ENCODE measurements around the gene B4GALT3. TPM values are rescaled to one million over a fixed set of nuclear protein-coding genes. Genes with fewer than 3 reads are reported as not detected.

The B4GALT3 gene
- total and polyA plus RNA-seq, 5 donors from 2014 or later: 68.1 to 104 (median 82.8) TPM

DNA sequence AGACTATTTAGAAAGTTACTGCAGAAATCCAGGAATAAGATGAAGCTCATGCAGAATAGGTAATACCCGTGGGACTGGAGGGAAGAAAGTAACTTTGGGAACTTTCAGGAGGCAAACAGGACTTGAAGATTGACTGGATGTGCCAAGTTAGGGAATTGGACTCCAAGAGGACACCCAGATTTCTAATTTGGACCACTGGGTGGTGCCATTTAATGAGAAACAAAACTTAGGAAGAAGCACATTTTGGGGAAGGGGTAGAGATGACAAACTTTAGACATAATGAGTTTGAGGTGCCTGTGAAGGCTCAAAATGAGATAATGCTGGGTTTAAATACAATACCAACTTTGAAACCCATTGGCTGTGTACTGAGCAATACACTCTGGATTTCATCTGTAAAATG, 3.3 kb upstream of the B4GALT3 start:
- ATAC-seq (ENCODE audit: low read depth in 2 of 2): no peak
- peak overlapping the region; percentile 85 to 99 (median 95) for H3K27ac Mint-ChIP-seq
- H3K27me3 ChIP-seq (ENCODE audit: control insufficient read depth, insufficient read depth, low read length): no peaks in the 10 kb centered on the region
- DNase-seq: peak in 1 of 3 donors; percentile 57
- peaks cover 2% of the 10 kb centered on the region for H3K36me3 Mint-ChIP-seq
- H3K36me3 ChIP-seq (ENCODE audit: control insufficient read depth, insufficient read depth, low read length): peaks cover 4% of the 10 kb centered on the region
- peaks cover 11 to 86% (median 62%) of the 10 kb centered on the region in 4 donors for H3K4me1 Mint-ChIP-seq
- H3K4me3 ChIP-seq (ENCODE audit: low read depth, low read length): peak overlapping the region; percentile 32
- peak overlapping the region; percentile 23 to 70 (median 54) for H3K4me3 Mint-ChIP-seq
- H3K27me3 Mint-ChIP-seq: peaks cover 6% of the 10 kb centered on the region
- peaks cover 80% of the 10 kb centered on the region for H3K4me1 ChIP-seq (ENCODE audit: control insufficient read depth, insufficient read depth, low read length, poor library complexity, severe bottlenecking)
- peaks cover 0 to 3% (median 0%) of the 10 kb centered on the region in 7 donors for H3K9me3 Mint-ChIP-seq
- H3K27ac ChIP-seq (ENCODE audit: insufficient read depth, low read length, poor library complexity, severe bottlenecking): peak overlapping the region; percentile 80
- no peaks in the 10 kb centered on the region for H3K9me3 ChIP-seq (ENCODE audit: control insufficient read depth in 2 of 2, low read length in 2 of 2)

DNA sequence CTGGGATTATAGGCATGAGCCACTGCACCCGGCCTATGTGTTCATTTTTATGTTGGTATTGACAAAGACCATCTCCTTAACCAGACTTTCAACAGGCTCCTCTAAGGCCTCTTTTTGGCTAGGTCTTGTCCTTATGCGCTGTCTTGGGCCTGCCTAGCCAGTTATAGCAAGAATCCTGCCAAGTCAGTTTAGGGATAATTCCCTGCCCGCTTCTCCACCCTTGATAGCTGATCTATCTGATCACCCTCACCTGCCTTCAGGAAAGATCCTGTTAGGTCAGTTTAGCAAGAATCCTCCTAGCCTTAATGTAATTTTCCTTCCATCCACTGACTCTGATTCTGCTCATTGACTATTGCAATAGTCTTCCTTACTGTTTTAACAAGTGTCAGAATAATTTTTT, 2.4 kb upstream of the B4GALT3 start:
- DNase-seq: no peak
- Histone ChIP-seq H3K27me3 (ENCODE audit: control insufficient read depth, insufficient read depth, low read length) (no peaks in the 10 kb centered on the region), H3K36me3 (ENCODE audit: control insufficient read depth, insufficient read depth, low read length) (peaks cover 13% of the 10 kb centered on the region), H3K27ac (ENCODE audit: insufficient read depth, low read length, poor library complexity, severe bottlenecking) (no peak overlapping the region), H3K9me3 (ENCODE audit: control insufficient read depth in 2 of 2, low read length in 2 of 2) (no peaks in the 10 kb centered on the region), H3K4me1 (ENCODE audit: control insufficient read depth, insufficient read depth, low read length, poor library complexity, severe bottlenecking) (peaks cover 83% of the 10 kb centered on the region), H3K4me3 (ENCODE audit: low read depth, low read length) (no peak overlapping the region)
- H3K4me1 Mint-ChIP-seq: peaks cover 6 to 87% (median 64%) of the 10 kb centered on the region in 4 donors
- H3K27ac Mint-ChIP-seq: peak overlapping the region in 2 of 3 donors; percentile 78 to 91
- H3K9me3 Mint-ChIP-seq: peaks cover 0 to 3% (median 0%) of the 10 kb centered on the region in 7 donors
- H3K4me3 Mint-ChIP-seq: peak overlapping the region; percentile 22 to 68 (median 52)
- H3K36me3 Mint-ChIP-seq: peaks cover 8% of the 10 kb centered on the region
- no peak for ATAC-seq (ENCODE audit: low read depth in 2 of 2)
- H3K27me3 Mint-ChIP-seq: peaks cover 6% of the 10 kb centered on the region

DNA sequence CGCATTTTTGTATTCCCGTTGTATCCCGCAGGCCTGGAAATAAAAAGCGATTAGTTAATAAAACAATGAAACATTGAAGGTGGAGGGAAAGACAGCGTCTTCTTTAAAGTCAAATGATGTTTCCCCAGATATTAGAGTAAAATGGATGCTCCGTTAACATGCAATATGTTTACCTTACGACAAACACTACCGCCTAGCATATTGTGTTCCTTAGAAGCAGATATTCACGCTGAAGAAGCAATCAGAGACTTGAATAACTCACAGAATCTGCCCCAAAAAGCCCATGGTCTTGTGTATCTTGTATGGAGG, 583 bp upstream of the B4GALT3 start:
- no peak for ATAC-seq (ENCODE audit: low read depth in 2 of 2)
- peaks cover 6 to 88% (median 61%) of the 10 kb centered on the region in 4 donors for H3K4me1 Mint-ChIP-seq

DNA sequence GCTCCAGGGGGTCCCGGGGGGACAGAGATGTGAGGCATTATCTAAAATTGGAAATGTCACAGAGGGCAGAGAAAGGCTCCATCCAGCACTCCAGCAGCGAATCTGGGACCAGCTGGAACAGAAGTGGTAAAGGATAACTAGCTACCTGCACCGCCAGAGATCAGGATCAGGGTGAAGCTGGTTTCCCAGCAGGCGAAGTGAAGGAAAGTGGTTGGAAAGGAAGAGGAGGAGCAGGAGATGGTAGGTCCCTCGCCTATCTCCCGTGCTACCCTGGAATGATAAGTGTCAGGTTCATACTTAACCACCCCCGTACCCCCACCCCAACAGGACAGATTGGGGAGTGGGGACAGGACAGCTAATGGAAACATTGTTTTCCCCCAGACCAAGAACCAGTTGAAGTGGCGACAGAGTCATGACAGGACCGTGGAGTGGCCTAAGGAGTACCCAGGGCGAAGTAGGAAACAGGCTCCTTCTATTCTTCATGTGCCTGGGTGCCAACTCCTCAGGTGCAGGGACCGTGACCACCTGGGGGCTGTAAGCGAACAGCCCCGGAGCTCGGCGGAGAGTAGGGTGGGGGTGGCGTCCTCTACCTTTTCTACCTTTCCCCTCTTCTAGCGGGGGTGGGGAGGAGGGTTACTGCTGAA, 717 bp downstream of the B4GALT3 start:
- ATAC-seq (ENCODE audit: low read depth in 2 of 2) (no peak), DNase-seq (no peak)
- peak overlapping the region; percentile 90 for H3K4me3 ChIP-seq (ENCODE audit: low read depth, low read length)
- H3K27ac ChIP-seq (ENCODE audit: insufficient read depth, low read length, poor library complexity, severe bottlenecking): peak overlapping the region; percentile 82
- H3K27me3 ChIP-seq (ENCODE audit: control insufficient read depth, insufficient read depth, low read length): no peaks in the 10 kb centered on the region
- H3K9me3 Mint-ChIP-seq: peaks cover 0 to 3% (median 0%) of the 10 kb centered on the region in 7 donors
- peaks cover 0 to 79% (median 54%) of the 10 kb centered on the region in 4 donors for H3K4me1 Mint-ChIP-seq
- H3K9me3 ChIP-seq (ENCODE audit: control insufficient read depth in 2 of 2, low read length in 2 of 2): no peaks in the 10 kb centered on the region
- H3K4me3 Mint-ChIP-seq: peak overlapping the region; percentile 97 to 100 (median 99)
- H3K36me3 ChIP-seq (ENCODE audit: control insufficient read depth, insufficient read depth, low read length): peaks cover 42% of the 10 kb centered on the region
- H3K27me3 Mint-ChIP-seq: peaks cover 6% of the 10 kb centered on the region
- peaks cover 33% of the 10 kb centered on the region for H3K36me3 Mint-ChIP-seq
- H3K27ac Mint-ChIP-seq: peak overlapping the region; percentile 78 to 100 (median 99)
- H3K4me1 ChIP-seq (ENCODE audit: control insufficient read depth, insufficient read depth, low read length, poor library complexity, severe bottlenecking): peaks cover 60% of the 10 kb centered on the region

More for the DNA sequence above, 583 bp upstream of the B4GALT3 start:
- Histone ChIP-seq H3K4me1 (ENCODE audit: control insufficient read depth, insufficient read depth, low read length, poor library complexity, severe bottlenecking) (peaks cover 72% of the 10 kb centered on the region), H3K27me3 (ENCODE audit: control insufficient read depth, insufficient read depth, low read length) (no peaks in the 10 kb centered on the region), H3K9me3 (ENCODE audit: control insufficient read depth in 2 of 2, low read length in 2 of 2) (no peaks in the 10 kb centered on the region), H3K36me3 (ENCODE audit: control insufficient read depth, insufficient read depth, low read length) (peaks cover 29% of the 10 kb centered on the region), H3K27ac (ENCODE audit: insufficient read depth, low read length, poor library complexity, severe bottlenecking) (peak overlapping the region; percentile 82), H3K4me3 (ENCODE audit: low read depth, low read length) (peak overlapping the region; percentile 79)
- no peak for DNase-seq
- H3K27ac Mint-ChIP-seq: peak overlapping the region; percentile 94 to 100 (median 99)
- H3K9me3 Mint-ChIP-seq: peaks cover 0 to 3% (median 0%) of the 10 kb centered on the region in 7 donors
- H3K27me3 Mint-ChIP-seq: peaks cover 6% of the 10 kb centered on the region
- H3K4me3 Mint-ChIP-seq: peak overlapping the region; percentile 97 to 100 (median 99)
- peaks cover 23% of the 10 kb centered on the region for H3K36me3 Mint-ChIP-seq

DNA sequence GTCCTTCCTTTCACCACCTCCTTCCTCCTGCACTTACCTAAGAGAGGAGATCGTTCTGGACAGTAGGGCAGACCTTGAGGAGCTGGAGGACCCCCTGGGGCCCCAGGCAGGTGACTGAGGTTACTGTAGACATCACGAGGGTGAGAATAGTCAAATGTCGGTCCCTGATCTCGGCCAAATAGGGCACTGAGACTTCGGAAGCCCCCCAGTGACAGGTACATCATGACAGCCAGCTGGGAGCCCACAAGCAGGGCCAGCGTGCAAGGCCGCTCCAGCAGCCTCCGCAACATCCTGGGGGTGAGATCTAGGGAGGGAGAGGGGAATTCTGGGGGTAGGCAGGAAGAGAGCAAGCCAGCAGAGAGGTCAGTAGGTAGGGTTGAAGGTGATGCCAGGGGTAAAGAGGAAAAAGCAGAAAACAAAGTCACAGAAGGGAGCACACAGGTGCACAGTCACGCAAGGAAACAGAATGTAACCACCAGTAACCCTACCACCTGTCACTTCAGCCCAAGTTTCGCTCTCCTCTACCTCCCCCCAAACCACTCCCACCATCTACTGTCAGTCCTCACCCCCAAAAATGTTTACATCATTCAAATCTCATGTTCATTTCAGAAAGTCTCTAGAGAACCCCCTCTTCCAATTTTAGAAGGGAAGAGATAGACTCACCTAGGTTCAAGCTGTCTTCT, 1.4 kb downstream of the B4GALT3 start:
- peaks cover 0 to 80% (median 54%) of the 10 kb centered on the region in 4 donors for H3K4me1 Mint-ChIP-seq
- peak overlapping the region; percentile 97 to 100 (median 99) for H3K4me3 Mint-ChIP-seq
- H3K36me3 Mint-ChIP-seq: peaks cover 40% of the 10 kb centered on the region
- ATAC-seq (ENCODE audit: low read depth in 2 of 2) (no peak), DNase-seq (peak in 1 of 3 donors; percentile 41)
- Histone ChIP-seq H3K27me3 (ENCODE audit: control insufficient read depth, insufficient read depth, low read length) (no peaks in the 10 kb centered on the region), H3K4me3 (ENCODE audit: low read depth, low read length) (peak overlapping the region; percentile 90), H3K4me1 (ENCODE audit: control insufficient read depth, insufficient read depth, low read length, poor library complexity, severe bottlenecking) (peaks cover 53% of the 10 kb centered on the region), H3K36me3 (ENCODE audit: control insufficient read depth, insufficient read depth, low read length) (peaks cover 49% of the 10 kb centered on the region), H3K27ac (ENCODE audit: insufficient read depth, low read length, poor library complexity, severe bottlenecking) (peak overlapping the region; percentile 82), H3K9me3 (ENCODE audit: control insufficient read depth in 2 of 2, low read length in 2 of 2) (no peaks in the 10 kb centered on the region)
- H3K27me3 Mint-ChIP-seq: peaks cover 6% of the 10 kb centered on the region
- H3K9me3 Mint-ChIP-seq: peaks cover 0 to 3% (median 0%) of the 10 kb centered on the region in 7 donors
- peak overlapping the region; percentile 78 to 100 (median 99) for H3K27ac Mint-ChIP-seq

DNA sequence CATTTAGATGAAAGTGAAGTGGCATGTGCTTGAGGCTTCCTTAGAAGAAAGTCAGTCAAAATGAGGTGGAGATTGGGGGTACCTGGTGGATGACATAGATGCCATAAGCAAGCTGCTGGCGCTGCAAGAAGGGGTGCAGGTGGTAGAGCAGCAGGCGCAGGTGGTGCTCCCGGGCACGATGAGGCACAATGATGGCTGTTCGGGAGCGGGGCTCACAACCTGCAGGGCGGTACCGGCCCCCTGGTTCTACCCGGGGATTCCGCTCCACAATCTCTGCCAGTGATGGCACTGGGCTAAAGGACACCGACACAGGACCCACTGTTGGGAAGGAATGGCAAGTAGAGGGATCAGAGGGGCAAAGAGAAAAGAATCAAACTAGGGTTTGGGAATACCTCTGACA, 2.4 kb downstream of the B4GALT3 start:
- peak overlapping the region; percentile 65 to 99 (median 84) for H3K4me3 Mint-ChIP-seq
- peak overlapping the region in 2 of 3 donors; percentile 54 to 100 for H3K27ac Mint-ChIP-seq
- Histone ChIP-seq H3K4me3 (ENCODE audit: low read depth, low read length) (peak overlapping the region; percentile 90), H3K27ac (ENCODE audit: insufficient read depth, low read length, poor library complexity, severe bottlenecking) (no peak overlapping the region), H3K36me3 (ENCODE audit: control insufficient read depth, insufficient read depth, low read length) (peaks cover 56% of the 10 kb centered on the region), H3K27me3 (ENCODE audit: control insufficient read depth, insufficient read depth, low read length) (no peaks in the 10 kb centered on the region), H3K9me3 (ENCODE audit: control insufficient read depth in 2 of 2, low read length in 2 of 2) (no peaks in the 10 kb centered on the region), H3K4me1 (ENCODE audit: control insufficient read depth, insufficient read depth, low read length, poor library complexity, severe bottlenecking) (peaks cover 43% of the 10 kb centered on the region)
- peaks cover 0 to 71% (median 45%) of the 10 kb centered on the region in 4 donors for H3K4me1 Mint-ChIP-seq
- peaks cover 6% of the 10 kb centered on the region for H3K27me3 Mint-ChIP-seq
- ATAC-seq (ENCODE audit: low read depth in 2 of 2) (no peak), DNase-seq (no peak)
- H3K9me3 Mint-ChIP-seq: peaks cover 0 to 3% (median 0%) of the 10 kb centered on the region in 7 donors
- H3K36me3 Mint-ChIP-seq: peaks cover 45% of the 10 kb centered on the region

DNA sequence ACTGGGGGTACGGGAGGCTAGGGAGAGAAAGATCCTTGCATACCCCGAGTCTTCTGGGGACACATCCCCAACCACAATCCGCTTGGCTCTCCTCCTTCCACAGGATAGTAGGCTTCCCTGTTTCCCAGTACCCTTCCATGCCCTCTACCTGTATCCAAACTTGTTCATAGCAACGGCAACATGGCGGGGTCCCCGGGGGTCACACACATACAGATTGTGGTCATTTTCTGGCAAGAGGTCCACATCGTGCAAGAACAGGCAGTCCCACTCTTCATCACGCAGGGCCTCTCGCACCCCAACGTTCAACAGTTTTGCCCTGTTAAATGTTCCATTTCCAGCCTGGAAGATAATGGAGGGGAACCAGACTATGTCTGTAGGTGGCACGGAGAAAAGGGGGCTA, 3.6 kb downstream of the B4GALT3 start:
- Mint-ChIP-seq H3K4me3 (peak overlapping the region in 3 of 4 donors; percentile 42 to 97 (median 81)), H3K27ac (peak overlapping the region in 1 of 3 donors; percentile 43), H3K27me3 (peaks cover 6% of the 10 kb centered on the region), H3K9me3 (peaks cover 0 to 3% (median 0%) of the 10 kb centered on the region in 7 donors), H3K36me3 (peaks cover 49% of the 10 kb centered on the region), H3K4me1 (peaks cover 0 to 71% (median 45%) of the 10 kb centered on the region in 4 donors)
- no peak for ATAC-seq (ENCODE audit: low read depth in 2 of 2)
- H3K4me1 ChIP-seq (ENCODE audit: control insufficient read depth, insufficient read depth, low read length, poor library complexity, severe bottlenecking): peaks cover 37% of the 10 kb centered on the region
- no peak overlapping the region for H3K27ac ChIP-seq (ENCODE audit: insufficient read depth, low read length, poor library complexity, severe bottlenecking)
- peaks cover 56% of the 10 kb centered on the region for H3K36me3 ChIP-seq (ENCODE audit: control insufficient read depth, insufficient read depth, low read length)
- DNase-seq: no peak
- H3K27me3 ChIP-seq (ENCODE audit: control insufficient read depth, insufficient read depth, low read length): no peaks in the 10 kb centered on the region
- no peak overlapping the region for H3K4me3 ChIP-seq (ENCODE audit: low read depth, low read length)
- no peaks in the 10 kb centered on the region for H3K9me3 ChIP-seq (ENCODE audit: control insufficient read depth in 2 of 2, low read length in 2 of 2)
